ENCODE results near the gene HOXB2.

- TF ChIP-seq E2F1 (CRISPR knock-in tag; IDR thresholded peaks at IDR 0.05) (no peak), CTCF (IDR thresholded peaks at IDR 0.05) (no peak), USF2 (CRISPR knock-in tag; IDR thresholded peaks at IDR 0.05) (no peak), TEAD4 (CRISPR knock-in tag; IDR thresholded peaks at IDR 0.05) (no peak), ZNF416 (CRISPR knock-in tag; IDR thresholded peaks at IDR 0.05) (no peak), NFYB (CRISPR knock-in tag; conservative IDR thresholded peaks at IDR 0.05; ENCODE audit: low read depth) (no peak), CDX4 (CRISPR knock-in tag; IDR thresholded peaks at IDR 0.05; ENCODE audit: borderline replicate concordance) (no peak), ZNF423 (CRISPR knock-in tag; IDR thresholded peaks at IDR 0.05) (no peak), IRF2 (CRISPR knock-in tag; IDR thresholded peaks at IDR 0.05; ENCODE audit: borderline replicate concordance, low read depth) (no peak), ATF3 (CRISPR knock-in tag; conservative IDR thresholded peaks at IDR 0.05) (no peak), FOXK1 (CRISPR knock-in tag; IDR thresholded peaks at IDR 0.05) (no peak), ZBTB21 (CRISPR knock-in tag; IDR thresholded peaks at IDR 0.05; ENCODE audit: borderline replicate concordance) (no peak), ETV6 (CRISPR knock-in tag; IDR thresholded peaks at IDR 0.05) (no peak)
Measured at GRCh38 chr17:48514477-48514876, 30.4 kb downstream of the HOXB2 start.

Data from WTC11 (cell line).